Fibroblast of lung (primary cell): ENCODE measurements around the gene CD59. TPM values are rescaled to one million over a fixed set of nuclear protein-coding genes. Genes with fewer than 3 reads are reported as not detected.
A peak's percentile ranks its signal among the peaks of the same experiment; 100 is the strongest.

ENCODE experiments used
- DNase-seq, 2 donors: peaks; one replicate each; pipeline versions ENCODE4 v3.0.0 to v3.0.0-alpha.2; 2010; ENCODE audit warnings: low read depth in 2 of 2
- H2AFZ ChIP-seq: 2 replicates; pipeline ENCODE4 v1.5.1; 2012; ENCODE audit warnings: low read length, control low read depth, inconsistent platforms
- H3K27ac ChIP-seq: 2 replicates; pipeline ENCODE4 v1.5.1; 2011; ENCODE audit warnings: low read length, control low read depth; ENCODE audit not compliant: insufficient read depth
- H3K27me3 ChIP-seq: 2 replicates; pipeline ENCODE4 v1.5.1; 2011; ENCODE audit warnings: mild to moderate bottlenecking, low read length; ENCODE audit not compliant: control insufficient read depth, insufficient read depth
- H3K36me3 ChIP-seq: 2 replicates; pipeline ENCODE4 v1.5.1; 2011; ENCODE audit warnings: low read length; ENCODE audit not compliant: control insufficient read depth, insufficient read depth
- H3K4me1 ChIP-seq: 2 replicates; pipeline ENCODE4 v1.5.1; 2011; ENCODE audit warnings: low read length; ENCODE audit not compliant: control insufficient read depth, insufficient read depth; ENCODE audit errors: extremely low read depth
- H3K4me2 ChIP-seq: 2 replicates; pipeline ENCODE4 v1.5.1; 2011; ENCODE audit warnings: low read length, control low read depth; ENCODE audit not compliant: insufficient read depth; ENCODE audit errors: extremely low read depth
- H3K4me3 ChIP-seq, 4 experiments: fragments of 200-600 bp in 1 of 4; sonication (generic) in 1 of 4; replicated peaks in 1 of 4; 2 replicates each; pipeline ENCODE4 v1.5.1; 2011 to 2016; ENCODE audit warnings: low read length in 4 of 4, low read depth in 3 of 4, mild to moderate bottlenecking in 3 of 4, control low read depth in 2 of 4, inconsistent platforms in 1 of 4, mixed read lengths in 1 of 4; ENCODE audit not compliant: insufficient read depth in 1 of 4; ENCODE audit errors: control extremely low read depth in 1 of 4
- H3K79me2 ChIP-seq: 2 replicates; pipeline ENCODE4 v1.5.1; 2012; ENCODE audit warnings: mild to moderate bottlenecking, low read length, inconsistent platforms; ENCODE audit not compliant: control insufficient read depth, insufficient read depth
- H3K9ac ChIP-seq: 2 replicates; pipeline ENCODE4 v1.5.1; 2011; ENCODE audit warnings: mild to moderate bottlenecking, low read length, control low read depth; ENCODE audit not compliant: insufficient read depth
- H3K9me3 ChIP-seq: 2 replicates; pipeline ENCODE4 v1.5.1; 2012; ENCODE audit warnings: low read depth, low read length; ENCODE audit not compliant: control insufficient read depth, insufficient read depth
- H4K20me1 ChIP-seq: 2 replicates; pipeline ENCODE4 v1.5.1; 2011; ENCODE audit warnings: low read length; ENCODE audit not compliant: control insufficient read depth, insufficient read depth; ENCODE audit errors: extremely low read depth
- CTCF ChIP-seq, 2 donors: IDR thresholded peaks in 1 of 2; conservative IDR thresholded peaks in 1 of 2; 1 replicate in 1 of 2; 2 replicates in 1 of 2; pipeline ENCODE4 v1.5.1; 2011 to 2012; ENCODE audit warnings: low read length in 2 of 2, control low read depth in 1 of 2, inconsistent platforms in 1 of 2, low read depth in 1 of 2, mild to moderate bottlenecking in 1 of 2
- EZH2 ChIP-seq: IDR thresholded peaks from 2 replicates; pipeline ENCODE4 v1.5.1; 2012; ENCODE audit warnings: low read length, control low read depth, mild to moderate bottlenecking; ENCODE audit errors: missing control alignments
- polyA plus RNA-seq, 2 donors: library from polyadenylated mRNA; depleted of rRNA in 1 of 2; stranded (reverse) in 1 of 2; unstranded in 1 of 2; fragments of >200 nt; gene quantifications; 2 replicates each; pipeline ENCODE4 v1.2.1, GENCODE V29; 2011 to 2012; ENCODE audit warnings: missing spikeins in 1 of 2
- total RNA-seq: library from RNA; depleted of rRNA; stranded (reverse); fragments of >200 nt; gene quantifications from 2 replicates; pipeline ENCODE4 v1.2.1, GENCODE V29; 2014

Gene CD59
- total and polyA plus RNA-seq, 2 donors (not counting 1 experiment from before 2014, with no cell fraction given), result 380 to 1,165 TPM

GRCh38 chr11:33735271-33736147 is 714 bp downstream of the CD59 start:
- no peaks in the 10 kb centered on the region for H3K27me3 ChIP-seq
- H3K9me3 ChIP-seq, result no peaks in the 10 kb centered on the region
- peaks cover 7% of the 10 kb centered on the region for H3K36me3 ChIP-seq
- peak in 1 of 2 donors; percentile 27 for DNase-seq
- peak overlapping the region; percentile 93 for H3K9ac ChIP-seq
- peaks cover 23% of the 10 kb centered on the region for H3K4me1 ChIP-seq
- peak overlapping the region; percentile 91 to 97 (median 96) for H3K4me3 ChIP-seq
- H4K20me1 ChIP-seq, result no peaks in the 10 kb centered on the region
- TF ChIP-seq EZH2 (no peak), CTCF (conservative IDR thresholded peaks at IDR 0.05 in 1 of 2, IDR thresholded peaks at IDR 0.05 in 1 of 2; ENCODE audit: low read depth in 1 of 2, low read length in 2 of 2) (no peak)
- H3K79me2 ChIP-seq, result peaks cover 57% of the 10 kb centered on the region
- peak overlapping the region; percentile 94 for H3K27ac ChIP-seq
- peak overlapping the region; percentile 77 for H3K4me2 ChIP-seq
- H2AFZ ChIP-seq, result no peak overlapping the region

GRCh38 chr11:33734441-33735270 is 1.6 kb downstream of the CD59 start:
- no peak overlapping the region for H2AFZ ChIP-seq
- peaks cover 66% of the 10 kb centered on the region for H3K79me2 ChIP-seq
- H3K27ac ChIP-seq, result peak overlapping the region; percentile 94
- no peaks in the 10 kb centered on the region for H4K20me1 ChIP-seq
- no peaks in the 10 kb centered on the region for H3K27me3 ChIP-seq
- H3K36me3 ChIP-seq, result peaks cover 7% of the 10 kb centered on the region
- peak; percentile 65 to 75 for DNase-seq
- peak overlapping the region; percentile 93 for H3K9ac ChIP-seq
- peaks cover 25% of the 10 kb centered on the region for H3K4me1 ChIP-seq
- peak overlapping the region; percentile 91 to 97 (median 96) for H3K4me3 ChIP-seq
- TF ChIP-seq CTCF (conservative IDR thresholded peaks at IDR 0.05 in 1 of 2, IDR thresholded peaks at IDR 0.05 in 1 of 2; ENCODE audit: low read depth in 1 of 2, low read length in 2 of 2) (no peak), EZH2 (no peak)
- H3K4me2 ChIP-seq, result peak overlapping the region; percentile 77
- H3K9me3 ChIP-seq, result no peaks in the 10 kb centered on the region

GRCh38 chr11:33733980-33734379 is 2.2 kb downstream of the CD59 start:
- peak overlapping the region; percentile 77 for H3K4me2 ChIP-seq
- peak overlapping the region; percentile 91 to 97 (median 96) for H3K4me3 ChIP-seq
- H3K9me3 ChIP-seq, result no peaks in the 10 kb centered on the region
- no peaks in the 10 kb centered on the region for H3K27me3 ChIP-seq
- TF ChIP-seq CTCF (conservative IDR thresholded peaks at IDR 0.05 in 1 of 2, IDR thresholded peaks at IDR 0.05 in 1 of 2; ENCODE audit: low read depth in 1 of 2, low read length in 2 of 2) (no peak), EZH2 (no peak)
- no peaks in the 10 kb centered on the region for H4K20me1 ChIP-seq
- peak overlapping the region; percentile 94 for H3K27ac ChIP-seq
- peaks cover 7% of the 10 kb centered on the region for H3K36me3 ChIP-seq
- no peak for DNase-seq
- peaks cover 25% of the 10 kb centered on the region for H3K4me1 ChIP-seq
- no peak overlapping the region for H2AFZ ChIP-seq
- peak overlapping the region; percentile 93 for H3K9ac ChIP-seq
- H3K79me2 ChIP-seq, result peaks cover 72% of the 10 kb centered on the region
